WTC11 (cell line): ENCODE results near the gene CEP70. TPM values are rescaled to one million over a fixed set of nuclear protein-coding genes. Genes with fewer than 3 reads are reported as not detected.

Experiments
- ATAC-seq: fragments of 200-7000 bp; cut with Tn5 transposase; 2 replicates; pipeline ENCODE4 v1.10.0; 2021; ENCODE audit warnings: mild to moderate bottlenecking, moderate library complexity
- CTCF ChIA-PET: fragments of 300-600 bp; sonication (Branson Sonifier 250); formaldehyde crosslinking; loops from one replicate; lab custom pipeline; 2021; ENCODE audit warnings: antibody characterized with exemption; lab: Charles Lee
- POLR2A ChIA-PET: fragments of 350-600 bp; sonication (Branson Sonifier 250); formaldehyde crosslinking; loops from one replicate; lab custom pipeline; 2021; ENCODE audit warnings: antibody characterized with exemption; lab: Charles Lee
- DNase-seq: peaks from one replicate; pipeline ENCODE4 v3.0.0; 2021; ENCODE audit warnings: low spot score
- H3K27ac Mint-ChIP-seq: 2 replicates; pipeline ENCODE4 v1.8.0; 2021; ENCODE audit warnings: mixed read lengths
- H3K27me3 Mint-ChIP-seq: 2 replicates; pipeline ENCODE4 v1.8.0; 2021; ENCODE audit warnings: low read depth, mild to moderate bottlenecking, moderate library complexity, mixed read lengths
- H3K36me3 Mint-ChIP-seq: 2 replicates; pipeline ENCODE4 v1.8.0; 2021; ENCODE audit warnings: mixed read lengths
- H3K4me1 Mint-ChIP-seq: 2 replicates; pipeline ENCODE4 v1.8.0; 2022; ENCODE audit warnings: mixed read lengths
- H3K4me3 Mint-ChIP-seq: 2 replicates; pipeline ENCODE4 v1.8.0; 2021; ENCODE audit warnings: mild to moderate bottlenecking, moderate library complexity, mixed read lengths
- H3K9me3 Mint-ChIP-seq: 2 replicates; pipeline ENCODE4 v1.8.0; 2021; ENCODE audit warnings: mixed read lengths
- CBFB ChIP-seq: sonication (generic); formaldehyde crosslinking; IDR thresholded peaks from 2 replicates; pipeline ENCODE4 v1.8.1; 2022; ENCODE audit warnings: mild to moderate bottlenecking, low read depth, missing genetic modification reagents
- CDX4 ChIP-seq: fragments of 250-450 bp; sonication (Bioruptor Pico); IDR thresholded peaks from 2 replicates; pipeline ENCODE4 v1.9.0; 2021; ENCODE audit warnings: moderate library complexity, mild to moderate bottlenecking, inconsistent platforms, borderline replicate concordance
- CREB1 ChIP-seq: sonication (generic); formaldehyde crosslinking; IDR thresholded peaks from 2 replicates; pipeline ENCODE4 v1.8.0; 2023; ENCODE audit warnings: mild to moderate bottlenecking, missing genetic modification reagents
- CTCF ChIP-seq: fragments of 200-600 bp; IDR thresholded peaks from 2 replicates; pipeline ENCODE4 v1.8.0; 2022; ENCODE audit warnings: antibody characterized with exemption
- E2F5 ChIP-seq: sonication (generic); formaldehyde crosslinking; IDR thresholded peaks from 2 replicates; pipeline ENCODE4 v1.8.1; 2022; ENCODE audit warnings: mild to moderate bottlenecking, moderate library complexity, missing genetic modification reagents
- ETV6 ChIP-seq: sonication (generic); formaldehyde crosslinking; IDR thresholded peaks from 2 replicates; pipeline ENCODE4 v1.8.1; 2022; ENCODE audit warnings: mild to moderate bottlenecking, missing genetic modification reagents
- GTF2I ChIP-seq: fragments of 250-450 bp; sonication (Bioruptor Pico); conservative IDR thresholded peaks from 2 replicates; pipeline ENCODE4 v1.4.0; 2021; ENCODE audit warnings: mild to moderate bottlenecking
- HMGA2 ChIP-seq: fragments of 250-450 bp; sonication (Bioruptor Pico); IDR thresholded peaks from 2 replicates; pipeline ENCODE4 v1.4.0; 2021; ENCODE audit warnings: mild to moderate bottlenecking, moderate library complexity
- MLX ChIP-seq: sonication (generic); formaldehyde crosslinking; IDR thresholded peaks from 2 replicates; pipeline ENCODE4 v1.8.1; 2023; ENCODE audit warnings: mild to moderate bottlenecking, missing genetic modification reagents, moderate library complexity
- MYBL2 ChIP-seq: sonication (generic); formaldehyde crosslinking; IDR thresholded peaks from 2 replicates; pipeline ENCODE4 v1.8.1; 2023; ENCODE audit warnings: mild to moderate bottlenecking, moderate library complexity, missing genetic modification reagents
- PRDM15 ChIP-seq: sonication (generic); formaldehyde crosslinking; IDR thresholded peaks from 2 replicates; pipeline ENCODE4 v1.8.0; 2022; ENCODE audit warnings: missing genetic modification reagents
- PRRX2 ChIP-seq: fragments of 250-450 bp; sonication (Bioruptor Pico); IDR thresholded peaks from 2 replicates; pipeline ENCODE4 v1.8.0; 2021; ENCODE audit warnings: mild to moderate bottlenecking
- STAT6 ChIP-seq: sonication (generic); formaldehyde crosslinking; conservative IDR thresholded peaks from 2 replicates; pipeline ENCODE4 v1.8.1; 2023; ENCODE audit warnings: mild to moderate bottlenecking, low read depth, missing genetic modification reagents, moderate library complexity
- ZNF138 ChIP-seq: sonication (generic); formaldehyde crosslinking; conservative IDR thresholded peaks from 2 replicates; pipeline ENCODE4 v1.8.1; 2022; ENCODE audit warnings: mild to moderate bottlenecking, moderate library complexity, missing genetic modification reagents
- ZNF263 ChIP-seq: sonication (generic); formaldehyde crosslinking; IDR thresholded peaks from 2 replicates; pipeline ENCODE4 v1.8.1; 2022; ENCODE audit warnings: low read depth, mild to moderate bottlenecking, moderate library complexity, missing genetic modification reagents
- ZNF532 ChIP-seq: fragments of 250-450 bp; sonication (Bioruptor Pico); IDR thresholded peaks from 2 replicates; pipeline ENCODE4 v1.9.0; 2021; ENCODE audit warnings: mild to moderate bottlenecking, borderline replicate concordance
- ZSCAN18 ChIP-seq: fragments of 250-450 bp; sonication (Bioruptor Pico); IDR thresholded peaks from 2 replicates; pipeline ENCODE4 v2.1.2; 2022; ENCODE audit warnings: mild to moderate bottlenecking, moderate library complexity
- total RNA-seq: library from RNA; stranded (reverse); gene quantifications from 3 replicates; pipeline ENCODE4 v1.2.3, GENCODE V29; 2021

Gene CEP70
- total RNA-seq, 1 experiment from 2014 or later = 27.2 TPM

- no peak; the same call in 1 of the 2 replicates for TF ChIP-seq GTF2I (CRISPR knock-in tag)
- TF ChIP-seq PRRX2 = no peak
- peak; percentile 81; the same call in 1 of the 2 replicates for TF ChIP-seq E2F5
- TF ChIP-seq ZNF532 (CRISPR knock-in tag) = no peak
- no peak for TF ChIP-seq PRDM15 (CRISPR knock-in tag)
- no peak for TF ChIP-seq HMGA2 (CRISPR knock-in tag)
- TF ChIP-seq ZNF263 (CRISPR knock-in tag) = no peak
- TF ChIP-seq MYBL2 (CRISPR knock-in tag) = peak; percentile 100
- TF ChIP-seq CBFB (CRISPR knock-in tag) = no peak
- TF ChIP-seq ETV6 (CRISPR knock-in tag) = no peak; the same call in 1 of the 2 replicates
- TF ChIP-seq ZSCAN18 = no peak
- TF ChIP-seq CREB1 (CRISPR knock-in tag) = no peak; the same call in 1 of the 2 replicates
- TF ChIP-seq MLX (CRISPR knock-in tag) = no peak
Observed at GRCh38 chr3:138594150-138594934, at the start of gene CEP70 (continued).

GRCh38 chr3:138642927-138643253, 48.8 kb upstream of the CEP70 start:
- peaks cover 58% of the 10 kb centered on the region for H3K36me3 Mint-ChIP-seq
- H3K4me3 Mint-ChIP-seq = no peak overlapping the region
- ChIA-PET POLR2A (no interaction called here), CTCF (interaction anchor here (1.1 kb wide), 1 partner anchor 281 kb away, joined by 3 read pairs; no protein-coding TSS in a partner anchor)
- H3K9me3 Mint-ChIP-seq = peaks cover 67% of the 10 kb centered on the region
- H3K27me3 Mint-ChIP-seq = peaks cover 36% of the 10 kb centered on the region
- no peak for DNase-seq
- no peak for ATAC-seq
- no peak overlapping the region for H3K27ac Mint-ChIP-seq
- H3K4me1 Mint-ChIP-seq = no peaks in the 10 kb centered on the region
- no peak for TF ChIP-seq ETV6 (CRISPR knock-in tag)
- TF ChIP-seq CDX4 (CRISPR knock-in tag) = no peak
- TF ChIP-seq ZNF138 (CRISPR knock-in tag) = no peak
- no peak for TF ChIP-seq STAT6 (CRISPR knock-in tag)
- no peak for TF ChIP-seq CTCF
